Ascending aorta (tissue), 2 donors: Measurements from ENCODE around the gene HOXB4. TPM values are rescaled to one million over a fixed set of nuclear protein-coding genes. Genes with fewer than 3 reads are reported as not detected.

Experiments
- DNase-seq, 2 donors: peaks; one replicate each; pipeline ENCODE4 v3.0.0-alpha.2; 2019; ENCODE audit warnings: low spot score in 2 of 2
- H3K27ac ChIP-seq, 2 donors: fragments of 200-600 bp; sonication (generic); one replicate each; pipeline ENCODE4 v1.5.1; 2016 to 2017; ENCODE audit warnings: mild to moderate bottlenecking in 1 of 2
- H3K27me3 ChIP-seq: fragments of 200-600 bp; sonication (generic); one replicate; pipeline ENCODE4 v1.5.1; 2017
- H3K36me3 ChIP-seq, 2 donors: fragments of 200-600 bp; sonication (generic); one replicate each; pipeline ENCODE4 v1.5.1; 2016
- H3K4me1 ChIP-seq, 2 donors: fragments of 200-600 bp; sonication (generic); one replicate each; pipeline ENCODE4 v1.5.1; 2016 to 2017; ENCODE audit warnings: mild to moderate bottlenecking in 1 of 2
- H3K4me3 ChIP-seq, 2 donors: fragments of 200-600 bp; sonication (generic); one replicate each; pipeline ENCODE4 v1.5.1; 2016 to 2017; ENCODE audit warnings: mild to moderate bottlenecking in 1 of 2
- H3K9me3 ChIP-seq, 2 donors: fragments of 200-600 bp; sonication (generic); one replicate each; pipeline ENCODE4 v1.5.1; 2016
- CTCF ChIP-seq, 3 experiments: fragments of 200-600 bp in 2 of 3; fragments of 450-650 bp in 1 of 3; sonication (generic) in 2 of 3; IDR thresholded peaks; one replicate each; pipeline ENCODE4 v1.5.1; 2016 to 2019; ENCODE audit warnings: antibody characterized with exemption in 3 of 3, mild to moderate bottlenecking in 1 of 3, moderate library complexity in 1 of 3
- intact Hi-C: fragments of 100-400 bp; cut with DNase I; formaldehyde crosslinking; loops from one replicate; pipeline ENCODE4 v1.15.1; 2023
- total RNA-seq: library from RNA; depleted of rRNA; stranded (reverse); fragments of >200 nt; gene quantifications from one replicate; pipeline ENCODE4 v1.1.0, GENCODE V29; 2016

Gene HOXB4
- total RNA-seq, 1 donor from 2014 or later: 20.4 TPM

GRCh38 chr17:48575673-48576478 is 2.3 kb downstream of the HOXB4 start:
- Histone ChIP-seq H3K36me3 (no peaks in the 10 kb centered on the region), H3K27me3 (no peaks in the 10 kb centered on the region), H3K4me3 (peak overlapping the region; percentile 75 to 77), H3K4me1 (peaks cover 4 to 59% of the 10 kb centered on the region in 2 donors), H3K9me3 (no peaks in the 10 kb centered on the region), H3K27ac (peak overlapping the region; percentile 93 to 97)
- intact Hi-C loops: no loop called here
- no peak for DNase-seq
- TF ChIP-seq CTCF (IDR thresholded peaks at IDR 0.05): no peak

GRCh38 chr17:48575066-48575582 is 3.0 kb downstream of the HOXB4 start:
- intact Hi-C loops: no loop called here
- H3K4me3 ChIP-seq: peak overlapping the region; percentile 15 to 75
- TF ChIP-seq CTCF (IDR thresholded peaks at IDR 0.05): no peak
- no peaks in the 10 kb centered on the region for H3K27me3 ChIP-seq
- peak overlapping the region; percentile 93 to 97 for H3K27ac ChIP-seq
- H3K9me3 ChIP-seq: no peaks in the 10 kb centered on the region
- DNase-seq: no peak
- no peaks in the 10 kb centered on the region for H3K36me3 ChIP-seq
- peaks cover 4 to 65% of the 10 kb centered on the region in 2 donors for H3K4me1 ChIP-seq

- H3K36me3 ChIP-seq: no peaks in the 10 kb centered on the region
- no peaks in the 10 kb centered on the region for H3K9me3 ChIP-seq
- DNase-seq: no peak
- intact Hi-C loops: no loop called here
- H3K27ac ChIP-seq: peak overlapping the region; percentile 93 to 97
- no peaks in the 10 kb centered on the region for H3K27me3 ChIP-seq
- peak overlapping the region; percentile 27 to 75 for H3K4me3 ChIP-seq
- H3K4me1 ChIP-seq: peaks cover 7 to 71% of the 10 kb centered on the region in 2 donors
- TF ChIP-seq CTCF (IDR thresholded peaks at IDR 0.05): no peak
Observed at GRCh38 chr17:48574505-48575065, 3.6 kb downstream of the HOXB4 start.

- Histone ChIP-seq H3K9me3 (no peaks in the 10 kb centered on the region), H3K4me1 (peaks cover 7 to 83% of the 10 kb centered on the region in 2 donors), H3K27ac (peak overlapping the region; percentile 93 to 97), H3K36me3 (no peaks in the 10 kb centered on the region), H3K27me3 (no peaks in the 10 kb centered on the region), H3K4me3 (peak overlapping the region; percentile 46 to 75)
- TF ChIP-seq CTCF (IDR thresholded peaks at IDR 0.05): no peak
- intact Hi-C loops: loop anchor here (2.0 kb wide), 1 partner anchor 17 kb away; no protein-coding TSS in a partner anchor
- no peak for DNase-seq
Observed at GRCh38 chr17:48571826-48572417, 6.2 kb downstream of the HOXB4 start.

GRCh38 chr17:48571024-48571818 is 6.9 kb downstream of the HOXB4 start:
- no peaks in the 10 kb centered on the region for H3K9me3 ChIP-seq
- TF ChIP-seq CTCF (IDR thresholded peaks at IDR 0.05): no peak
- intact Hi-C loops: loop anchor here (2.0 kb wide), 1 partner anchor 16 kb away; no protein-coding TSS in a partner anchor
- H3K36me3 ChIP-seq: no peaks in the 10 kb centered on the region
- no peaks in the 10 kb centered on the region for H3K27me3 ChIP-seq
- peaks cover 7 to 85% of the 10 kb centered on the region in 2 donors for H3K4me1 ChIP-seq
- peak overlapping the region; percentile 93 to 97 for H3K27ac ChIP-seq
- no peak for DNase-seq
- H3K4me3 ChIP-seq: peak overlapping the region; percentile 46 to 75
